HG03159 (cell line): ENCODE data around the gene RTN4RL2.

ENCODE experiments used
- ATAC-seq: cut with Tn5 transposase; IDR thresholded peaks from one replicate; pipeline ENCODE4 v1.9.1; 2021; ENCODE audit warnings: mild to moderate bottlenecking, moderate library complexity; ENCODE audit not compliant: unreplicated experiment

The RTN4RL2 gene

GRCh38 chr11:57523419-57523818 is 63.1 kb downstream of the RTN4RL2 start:
- no peak for ATAC-seq
